Hepatocyte (in vitro differentiated cells): ENCODE measurements around the gene ARPC1B.

Source experiments
- EZH2phosphoT487 ChIP-seq: fragments of 200-600 bp; sonication (generic); IDR thresholded peaks from one replicate; pipeline ENCODE4 v1.6.1; 2018; ENCODE audit warnings: antibody characterized with exemption, mild to moderate bottlenecking, low read depth, moderate library complexity; ENCODE audit not compliant: unreplicated experiment, severe bottlenecking
- TF ChIP-seq, protein P1 (sequence below): fragments of 200-600 bp; sonication (generic); IDR thresholded peaks from 2 replicates; pipeline ENCODE4 v1.5.1; 2016; ENCODE audit warnings: antibody characterized with exemption, mild to moderate bottlenecking; ENCODE audit not compliant: poor library complexity

GRCh38 chr7:99422186-99422585, 47.7 kb downstream of the ARPC1B start:
- TF ChIP-seq, protein P1, sequence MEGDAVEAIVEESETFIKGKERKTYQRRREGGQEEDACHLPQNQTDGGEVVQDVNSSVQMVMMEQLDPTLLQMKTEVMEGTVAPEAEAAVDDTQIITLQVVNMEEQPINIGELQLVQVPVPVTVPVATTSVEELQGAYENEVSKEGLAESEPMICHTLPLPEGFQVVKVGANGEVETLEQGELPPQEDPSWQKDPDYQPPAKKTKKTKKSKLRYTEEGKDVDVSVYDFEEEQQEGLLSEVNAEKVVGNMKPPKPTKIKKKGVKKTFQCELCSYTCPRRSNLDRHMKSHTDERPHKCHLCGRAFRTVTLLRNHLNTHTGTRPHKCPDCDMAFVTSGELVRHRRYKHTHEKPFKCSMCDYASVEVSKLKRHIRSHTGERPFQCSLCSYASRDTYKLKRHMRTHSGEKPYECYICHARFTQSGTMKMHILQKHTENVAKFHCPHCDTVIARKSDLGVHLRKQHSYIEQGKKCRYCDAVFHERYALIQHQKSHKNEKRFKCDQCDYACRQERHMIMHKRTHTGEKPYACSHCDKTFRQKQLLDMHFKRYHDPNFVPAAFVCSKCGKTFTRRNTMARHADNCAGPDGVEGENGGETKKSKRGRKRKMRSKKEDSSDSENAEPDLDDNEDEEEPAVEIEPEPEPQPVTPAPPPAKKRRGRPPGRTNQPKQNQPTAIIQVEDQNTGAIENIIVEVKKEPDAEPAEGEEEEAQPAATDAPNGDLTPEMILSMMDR = no peak
- no peak for TF ChIP-seq EZH2phosphoT487
